ENCODE measurements around the gene SLC35B1. TPM values are rescaled to one million over a fixed set of nuclear protein-coding genes. Genes with fewer than 3 reads are reported as not detected.

SLC35B1 gene
- total and polyA plus RNA-seq, 10 of the 15 experiments (the other 5 are each of a cell fraction or from before 2014, with no cell fraction given): 40.0 to 113 (median 51.6) TPM

GRCh38 chr17:49707608-49708514 is at the start of gene SLC35B1 (continued):
- TF ChIP-seq CUX1 (IDR thresholded peaks at IDR 0.05; ENCODE audit: insufficient replicate concordance, low read depth, low read length) (no peak), IRF3 (IDR thresholded peaks at IDR 0.05) (peak; percentile 67), SREBF2 (IDR thresholded peaks at IDR 0.05; ENCODE audit: low read length) (peak; percentile 30; the same call in 1 of the 2 replicates), SRF (IDR thresholded peaks at IDR 0.05; ENCODE audit: low read depth in 2 of 2, low read length in 2 of 2) (peak in 1 of 2 experiments; percentile 61; a peak in 2 of 4 replicates), GABPA (IDR thresholded peaks at IDR 0.05; ENCODE audit: low read depth) (no peak), ETV6 (conservative IDR thresholded peaks at IDR 0.05 in 1 of 2, IDR thresholded peaks at IDR 0.05 in 1 of 2; ENCODE audit: borderline replicate concordance in 1 of 2, low read depth in 1 of 2) (peak in 1 of 2 experiments; percentile 24; a peak in 1 of 4 replicates), SMARCA5 (IDR thresholded peaks at IDR 0.05) (peak; percentile 97), KDM1A (IDR thresholded peaks at IDR 0.05; ENCODE audit: borderline replicate concordance) (no peak), HDGF (IDR thresholded peaks at IDR 0.05) (no peak; the same call in 1 of the 2 replicates), IKZF2 (IDR thresholded peaks at IDR 0.05) (peak; percentile 74 to 82), ZSCAN29 (IDR thresholded peaks at IDR 0.05) (no peak), STAT3 (IDR thresholded peaks at IDR 0.05; ENCODE audit: low read depth, low read length) (no peak), YBX1 (IDR thresholded peaks at IDR 0.05) (no peak), MLLT1 (IDR thresholded peaks at IDR 0.05) (peak; percentile 81), TCF12 (IDR thresholded peaks at IDR 0.05; ENCODE audit: low read depth, low read length) (peak; percentile 64), SMC3 (IDR thresholded peaks at IDR 0.05; ENCODE audit: borderline replicate concordance, low read length) (peak; percentile 87), MTA2 (IDR thresholded peaks at IDR 0.05; ENCODE audit: low read depth) (peak; percentile 53; the same call in 1 of the 2 replicates), NBN (IDR thresholded peaks at IDR 0.05) (peak; percentile 99), USF2 (IDR thresholded peaks at IDR 0.05; ENCODE audit: borderline replicate concordance, low read depth, low read length) (no peak), KLF5 (IDR thresholded peaks at IDR 0.05; ENCODE audit: partially characterized antibody) (peak; percentile 94), POLR2AphosphoS5 (IDR thresholded peaks at IDR 0.05; ENCODE audit: low read length) (peak; percentile 78), ZNF207 (IDR thresholded peaks at IDR 0.05; ENCODE audit: borderline replicate concordance) (peak; percentile 100)
